Renal cortical epithelial cell (primary cell): ENCODE data around the gene PTPN13. TPM values are rescaled to one million over a fixed set of nuclear protein-coding genes. Genes with fewer than 3 reads are reported as not detected.

Experiments used
- DNase-seq: peaks from one replicate; pipeline ENCODE4 v3.0.0-alpha.2; 2011; ENCODE audit warnings: low read depth
- total RNA-seq: library from RNA; depleted of rRNA; stranded (reverse); fragments of >200 nt; gene quantifications from 2 replicates; pipeline ENCODE4 v1.2.3, GENCODE V29; 2014

PTPN13 gene
- total RNA-seq, 1 donor from 2014 or later: 118 TPM

DNA sequence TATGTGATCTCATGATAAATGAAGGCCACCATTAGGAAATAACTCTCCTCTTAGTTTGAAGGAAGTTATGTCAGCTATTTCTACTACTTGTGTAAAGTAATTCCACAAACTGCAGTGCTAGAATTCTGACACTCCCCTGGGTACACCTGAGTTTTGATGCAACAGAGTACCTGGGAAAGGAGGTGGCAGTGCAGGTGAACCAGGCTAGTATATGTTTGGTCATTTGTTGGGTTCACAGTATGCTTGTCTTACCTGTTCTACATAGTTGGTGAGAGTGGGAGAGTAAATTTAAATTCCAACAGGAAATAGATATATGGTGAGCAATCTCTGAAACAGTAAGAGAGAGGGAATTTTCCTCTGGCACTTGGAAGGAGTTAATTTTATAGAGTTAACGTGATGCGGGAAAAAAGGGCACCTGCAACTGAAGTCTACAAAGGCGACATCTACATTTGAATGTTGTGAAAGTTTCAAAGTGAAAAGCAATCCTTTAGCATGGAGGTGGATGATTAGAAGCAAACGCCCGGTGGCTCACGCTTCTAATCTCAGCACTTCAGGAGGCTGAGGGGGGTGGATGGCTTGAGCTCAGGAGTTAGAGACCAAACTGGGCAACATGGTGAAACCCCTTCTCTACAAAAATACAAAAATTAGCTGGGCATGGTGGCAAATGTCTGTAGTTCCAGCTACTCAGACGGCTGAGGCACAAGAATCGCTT is 263.4 kb downstream of the PTPN13 start:
- DNase-seq: peak; percentile 35

Other genes starting within 250 kb of the PTPN13 start
- gene MAPK10, start 234.3 kb upstream of the PTPN13 start, total RNA-seq: 7.8 and 42.9 TPM in 2 replicates